H1 (cell line): ENCODE data around the gene IFNL3. TPM values are rescaled to one million over a fixed set of nuclear protein-coding genes. Genes with fewer than 3 reads are reported as not detected.
"Not testable (repeated sequence)": the region's sequence is repeated elsewhere in the genome, so short reads cannot be mapped to it uniquely, and the experiment has no call there.

ENCODE experiments used
- CTCF ChIA-PET: fragments of 300-600 bp; sonication (Branson Sonifier 250); formaldehyde crosslinking; loops from one replicate; lab custom pipeline; 2021; ENCODE audit not compliant: partially characterized antibody; lab: Charles Lee
- POLR2A ChIA-PET: fragments of 300-600 bp; sonication (Branson Sonifier 250); formaldehyde crosslinking; loops from one replicate; lab custom pipeline; 2021; ENCODE audit warnings: inconsistent platforms; ENCODE audit not compliant: partially characterized antibody; lab: Charles Lee
- DNase-seq, 2 experiments: peaks; one replicate each; pipeline versions ENCODE4 v3.0.0 to v3.0.0-alpha.2; 2010 to 2022; ENCODE audit warnings: low spot score in 2 of 2, low read depth in 1 of 2, mixed read lengths in 1 of 2
- FAIRE-seq: peaks from 2 replicates; lab custom pipeline; 2011; peaks lifted over from hg19 to GRCh38; lab: Jason Lieb, UNC
- H2AFZ ChIP-seq: 2 replicates; pipeline ENCODE4 v1.8.1; 2012; ENCODE audit warnings: low read length, inconsistent platforms
- H2AK5ac ChIP-seq: 2 replicates; pipeline ENCODE4 v1.6.1; 2013; ENCODE audit warnings: low read depth, low read length
- H2BK120ac ChIP-seq: replicated peaks from 2 replicates; pipeline ENCODE3; 2013; ENCODE audit warnings: low read depth, low read length, inconsistent platforms
- H2BK12ac ChIP-seq: 2 replicates; pipeline ENCODE4 v1.6.1; 2013; ENCODE audit warnings: low read depth, low read length
- H2BK15ac ChIP-seq: 2 replicates; pipeline ENCODE4 v1.6.1; 2013; ENCODE audit warnings: low read length
- H2BK20ac ChIP-seq: 2 replicates; pipeline ENCODE4 v1.6.1; 2013; ENCODE audit warnings: low read length
- H2BK5ac ChIP-seq: 2 replicates; pipeline ENCODE4 v1.6.1; 2013; ENCODE audit warnings: low read depth, low read length
- H3K14ac ChIP-seq: 2 replicates; pipeline ENCODE4 v1.6.1; 2013; ENCODE audit warnings: inconsistent platforms; ENCODE audit not compliant: insufficient read length
- H3K18ac ChIP-seq: 2 replicates; pipeline ENCODE4 v1.6.1; 2013; ENCODE audit warnings: low read length; ENCODE audit errors: extremely low read depth
- H3K23ac ChIP-seq: 2 replicates; pipeline ENCODE4 v1.6.1; 2013; ENCODE audit warnings: inconsistent platforms; ENCODE audit not compliant: insufficient read length
- H3K23me2 ChIP-seq: 2 replicates; pipeline ENCODE4 v1.6.1; 2013; ENCODE audit warnings: low read depth, low read length
- H3K27ac ChIP-seq: 2 replicates; pipeline ENCODE4 v1.6.1; 2011; ENCODE audit warnings: low read depth, low read length, inconsistent platforms
- H3K27me3 ChIP-seq, 4 experiments: replicated peaks in 1 of 4; 1 replicate in 1 of 4; 2 replicates in 3 of 4; pipeline versions ENCODE4 v1.6.1 to v1.8.1; 2011 to 2013; ENCODE audit warnings: low read length in 3 of 4, mild to moderate bottlenecking in 3 of 4, inconsistent platforms in 2 of 4, mixed read lengths in 2 of 4, moderate library complexity in 1 of 4; ENCODE audit not compliant: control insufficient read depth in 3 of 4, insufficient read depth in 3 of 4; ENCODE audit errors: extremely low read depth in 1 of 4
- H3K36me3 ChIP-seq, 4 experiments: 2 replicates each; pipeline versions ENCODE4 v1.6.1 to v1.8.1; 2011 to 2013; ENCODE audit warnings: mild to moderate bottlenecking in 4 of 4, low read length in 3 of 4, moderate library complexity in 2 of 4, control low read depth in 1 of 4, inconsistent platforms in 1 of 4; ENCODE audit not compliant: insufficient read depth in 4 of 4, control insufficient read depth in 2 of 4
- H3K4ac ChIP-seq: replicated peaks from 2 replicates; pipeline ENCODE3; 2013; ENCODE audit warnings: low read length, low read depth, mixed read lengths, inconsistent platforms; ENCODE audit not compliant: insufficient read length
- H3K4me1 ChIP-seq, 4 experiments: replicated peaks in 1 of 4; 1 replicate in 1 of 4; 2 replicates in 3 of 4; pipeline versions ENCODE4 v1.6.1 to v1.8.1; 2011 to 2013; ENCODE audit warnings: low read length in 3 of 4, inconsistent platforms in 2 of 4, mixed read lengths in 1 of 4; ENCODE audit not compliant: insufficient read depth in 4 of 4, control insufficient read depth in 3 of 4
- H3K4me2 ChIP-seq, 2 experiments: 2 replicates each; pipeline versions ENCODE4 v1.6.1 to v1.8.1; 2011 to 2013; ENCODE audit warnings: low read depth in 2 of 2, low read length in 2 of 2, control low read depth in 1 of 2, inconsistent platforms in 1 of 2, mild to moderate bottlenecking in 1 of 2; ENCODE audit not compliant: insufficient read depth in 1 of 2
- H3K4me3 ChIP-seq, 4 experiments: fragments of 200-600, 300-600 bp in 1 of 4; sonication (generic), shearing (Covaris generic), sonication (Bioruptor Twin) in 1 of 4; 2 replicates each; pipeline versions ENCODE4 v1.5.1 to v1.8.1; 2011 to 2016; ENCODE audit warnings: low read length in 4 of 4, low read depth in 3 of 4, control low read depth in 2 of 4, inconsistent platforms in 2 of 4, mild to moderate bottlenecking in 2 of 4, mixed read lengths in 1 of 4, moderate library complexity in 1 of 4; ENCODE audit not compliant: insufficient read depth in 2 of 4; ENCODE audit errors: extremely low read depth in 1 of 4
- H3K56ac ChIP-seq: replicated peaks from 2 replicates; pipeline ENCODE3; 2013; ENCODE audit warnings: low read depth, mild to moderate bottlenecking, mixed read lengths, low read length, inconsistent platforms; ENCODE audit not compliant: insufficient read length
- H3K79me1 ChIP-seq: 2 replicates; pipeline ENCODE4 v1.6.1; 2013; ENCODE audit warnings: low read depth, low read length, control low read depth
- H3K79me2 ChIP-seq, 2 experiments: 2 replicates each; pipeline versions ENCODE4 v1.6.1 to v1.8.1; 2012 to 2013; ENCODE audit warnings: low read length in 2 of 2, mild to moderate bottlenecking in 2 of 2, inconsistent platforms in 1 of 2; ENCODE audit not compliant: insufficient read depth in 2 of 2, control insufficient read depth in 1 of 2
- H3K9ac ChIP-seq, 4 experiments: replicated peaks in 1 of 4; 1 replicate in 1 of 4; 2 replicates in 3 of 4; pipeline versions ENCODE4 v1.6.1 to v1.8.1; 2011 to 2013; ENCODE audit warnings: low read depth in 3 of 4, low read length in 3 of 4, control low read depth in 2 of 4, mild to moderate bottlenecking in 2 of 4, moderate library complexity in 2 of 4, inconsistent platforms in 1 of 4; ENCODE audit errors: extremely low read depth in 1 of 4
- H3K9me3 ChIP-seq, 2 experiments: 2 replicates each; pipeline versions ENCODE4 v1.6.1 to v1.8.1; 2012 to 2013; ENCODE audit warnings: mild to moderate bottlenecking in 2 of 2, moderate library complexity in 2 of 2, control low read depth in 1 of 2, inconsistent platforms in 1 of 2, low read depth in 1 of 2, low read length in 1 of 2, mixed read lengths in 1 of 2; ENCODE audit not compliant: insufficient read depth in 2 of 2
- H4K20me1 ChIP-seq, 2 experiments: replicated peaks in 1 of 2; 2 replicates each; pipeline versions ENCODE3 to v1.8.1; 2011 to 2013; ENCODE audit warnings: inconsistent platforms in 2 of 2, low read length in 2 of 2, mild to moderate bottlenecking in 1 of 2; ENCODE audit not compliant: insufficient read depth in 2 of 2, control insufficient read depth in 1 of 2
- H4K5ac ChIP-seq: 2 replicates; pipeline ENCODE4 v1.6.1; 2013; ENCODE audit warnings: low read length, low read depth, mixed read lengths, inconsistent platforms; ENCODE audit not compliant: insufficient read length
- H4K8ac ChIP-seq: 2 replicates; pipeline ENCODE4 v1.8.0; 2013; ENCODE audit warnings: mild to moderate bottlenecking, moderate library complexity, low read length, inconsistent platforms; ENCODE audit not compliant: insufficient read depth; ENCODE audit errors: extremely low read depth
- H4K91ac ChIP-seq: replicated peaks from 2 replicates; pipeline ENCODE3; 2013; ENCODE audit warnings: low read length, mixed read lengths, inconsistent platforms; ENCODE audit not compliant: insufficient read length
- CREB1 ChIP-seq: IDR thresholded peaks from 2 replicates; pipeline ENCODE4 v1.6.1; 2012; ENCODE audit warnings: inconsistent platforms
- JUN ChIP-seq: IDR thresholded peaks from 2 replicates; pipeline ENCODE4 v1.6.1; 2011; ENCODE audit warnings: low read depth, mild to moderate bottlenecking, improper control_type of control experiment, low read length
- KDM5A ChIP-seq: fragments of 200-600 bp; IDR thresholded peaks from 2 replicates; pipeline ENCODE4 v1.7.1; 2012; ENCODE audit warnings: mild to moderate bottlenecking, low read length, inconsistent platforms, mixed read lengths
- NANOG ChIP-seq: IDR thresholded peaks from 2 replicates; pipeline ENCODE4 v1.6.1; 2011; ENCODE audit warnings: low read length, low read depth, mild to moderate bottlenecking, inconsistent platforms; ENCODE audit not compliant: insufficient read depth, poor library complexity, severe bottlenecking
- RBBP5 ChIP-seq: IDR thresholded peaks from 2 replicates; pipeline ENCODE4 v1.7.1; 2012; ENCODE audit warnings: low read depth, mild to moderate bottlenecking, inconsistent platforms, low read length, moderate library complexity, borderline replicate concordance
- SUZ12 ChIP-seq: fragments of 200-600 bp; sonication (generic); IDR thresholded peaks from 2 replicates; pipeline ENCODE4 v1.6.1; 2012; ENCODE audit warnings: mild to moderate bottlenecking, inconsistent platforms, low read length, moderate library complexity, mixed read lengths
- WGBS, 2 experiments: shearing (Covaris generic) in 1 of 2; methylation state at CpG; one replicate each; pipeline versions ENCODE4 v1.1.6 to v1.1.7; 2013 to 2015; ENCODE audit warnings: low lambda C conversion rate in 2 of 2, mixed read lengths in 2 of 2, inconsistent platforms in 1 of 2, low coverage in 1 of 2, missing lambda C conversion rate in 1 of 2; ENCODE audit not compliant: insufficient replicate concordance in 2 of 2, insufficient coverage in 1 of 2, insufficient read length in 1 of 2; ENCODE audit errors: extremely low coverage in 1 of 2, missing lambda C conversion rate in 1 of 2; 5-methylcytosine and 5-hydroxymethylcytosine counted together
- polyA plus RNA-seq, 7 experiments: library from polyadenylated mRNA; depleted of rRNA in 3 of 7; stranded (reverse) in 5 of 7; unstranded in 2 of 7; fragments of >200 nt in 5 of 7; fragments of 200-250 nt in 2 of 7; gene quantifications; 1 replicate in 5 of 7; 2 replicates in 1 of 7; 4 replicates in 1 of 7; pipeline versions ENCODE4 v1.2.1 to v1.2.3, GENCODE V29; 2011 to 2013; ENCODE audit warnings: missing spikeins in 2 of 7, mixed read lengths in 2 of 7
- total RNA-seq: library from RNA; stranded (reverse); fragmentation: NEBNext Ultra II Directional; extraction: Animal tissue kit (Norgen Biotek cat#: 25700); gene quantifications from 2 replicates; pipeline ENCODE4 v1.2.1, GENCODE V29; 2021
- TF ChIP-seq, protein P1 (sequence below), 3 experiments: IDR thresholded peaks; 1 replicate in 2 of 3; 2 replicates in 1 of 3; pipeline versions ENCODE4 v1.5.1 to v1.6.1; 2011; ENCODE audit warnings: low read length in 3 of 3, mild to moderate bottlenecking in 3 of 3, inconsistent platforms in 2 of 3, low read depth in 1 of 3, moderate library complexity in 1 of 3; ENCODE audit not compliant: insufficient read depth in 1 of 3; ENCODE audit errors: control extremely low read depth in 1 of 3

IFNL3 gene
- total and polyA plus RNA-seq, 2 of the 8 experiments (the other 6 are each of a cell fraction or from before 2014, with no cell fraction given), result 0.11 TPM; not detected in 1

DNA sequence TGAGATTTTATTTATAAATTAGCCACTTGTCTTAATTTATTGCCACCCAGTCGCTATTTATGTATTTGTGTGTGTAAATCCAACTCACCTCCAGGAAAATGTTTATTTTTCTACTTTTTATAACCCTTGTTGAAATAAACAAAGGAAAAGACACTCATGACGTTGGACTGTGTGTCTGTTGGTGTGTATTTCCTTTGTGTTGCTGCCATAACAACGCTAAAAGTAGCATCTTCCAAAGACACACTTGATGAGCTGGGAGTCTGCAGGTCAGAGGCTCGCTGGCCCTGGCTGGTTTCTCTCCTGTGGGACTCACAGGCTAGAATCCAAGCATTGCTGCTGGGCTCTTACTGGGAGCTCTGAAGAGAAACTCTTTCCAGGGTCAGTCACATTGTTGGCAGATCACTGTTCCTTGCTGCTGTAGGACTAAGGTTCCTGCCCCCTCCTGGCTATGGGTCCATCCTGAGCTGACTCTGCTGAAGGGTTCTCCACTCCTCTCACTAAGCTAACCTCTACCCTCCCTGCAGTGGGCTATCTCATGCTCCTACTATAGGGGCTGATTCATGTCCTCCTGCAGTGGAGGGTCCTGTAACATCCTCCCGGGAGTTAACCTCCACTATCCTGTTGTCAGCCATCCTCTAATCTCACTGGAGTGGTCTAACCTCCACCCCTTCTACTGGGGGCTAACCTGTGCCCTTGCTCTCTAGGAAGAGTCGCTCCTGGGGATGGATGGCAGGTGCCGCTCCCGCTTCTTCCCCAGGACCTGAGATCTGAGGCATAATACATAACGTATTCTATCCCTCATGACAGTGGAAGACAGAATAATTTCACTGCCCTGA is 25.4 kb upstream of the IFNL3 start (continued):
- TF ChIP-seq RBBP5 (no peak), JUN (no peak), NANOG (no peak), KDM5A (no peak), SUZ12 (no peak), CREB1 (no peak)
- TF ChIP-seq, protein P1, sequence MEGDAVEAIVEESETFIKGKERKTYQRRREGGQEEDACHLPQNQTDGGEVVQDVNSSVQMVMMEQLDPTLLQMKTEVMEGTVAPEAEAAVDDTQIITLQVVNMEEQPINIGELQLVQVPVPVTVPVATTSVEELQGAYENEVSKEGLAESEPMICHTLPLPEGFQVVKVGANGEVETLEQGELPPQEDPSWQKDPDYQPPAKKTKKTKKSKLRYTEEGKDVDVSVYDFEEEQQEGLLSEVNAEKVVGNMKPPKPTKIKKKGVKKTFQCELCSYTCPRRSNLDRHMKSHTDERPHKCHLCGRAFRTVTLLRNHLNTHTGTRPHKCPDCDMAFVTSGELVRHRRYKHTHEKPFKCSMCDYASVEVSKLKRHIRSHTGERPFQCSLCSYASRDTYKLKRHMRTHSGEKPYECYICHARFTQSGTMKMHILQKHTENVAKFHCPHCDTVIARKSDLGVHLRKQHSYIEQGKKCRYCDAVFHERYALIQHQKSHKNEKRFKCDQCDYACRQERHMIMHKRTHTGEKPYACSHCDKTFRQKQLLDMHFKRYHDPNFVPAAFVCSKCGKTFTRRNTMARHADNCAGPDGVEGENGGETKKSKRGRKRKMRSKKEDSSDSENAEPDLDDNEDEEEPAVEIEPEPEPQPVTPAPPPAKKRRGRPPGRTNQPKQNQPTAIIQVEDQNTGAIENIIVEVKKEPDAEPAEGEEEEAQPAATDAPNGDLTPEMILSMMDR (IDR thresholded peaks at IDR 0.05; ENCODE audit: control extremely low read depth in 1 of 3, insufficient read depth in 1 of 3, low read depth in 1 of 3, low read length in 3 of 3), result no peak

DNA sequence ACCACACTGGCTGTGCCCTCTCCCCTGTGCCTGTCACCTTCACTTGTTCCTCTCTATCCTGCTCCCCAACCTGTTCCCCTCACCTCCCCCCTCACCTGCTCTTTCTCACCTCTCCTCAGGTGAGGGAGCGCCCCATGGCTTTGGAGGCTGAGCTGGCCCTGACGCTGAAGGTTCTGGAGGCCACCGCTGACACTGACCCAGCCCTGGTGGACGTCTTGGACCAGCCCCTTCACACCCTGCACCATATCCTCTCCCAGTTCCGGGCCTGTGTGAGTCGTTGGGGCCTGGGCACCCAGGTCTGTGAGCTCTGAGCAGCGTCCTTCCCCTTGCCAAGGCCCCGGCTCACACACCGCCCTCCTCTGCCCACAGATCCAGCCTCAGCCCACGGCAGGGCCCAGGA is 24.6 kb upstream of the IFNL3 start:
- H2AK5ac ChIP-seq, H3K27ac ChIP-seq, DNase-seq, H3K4ac ChIP-seq, H3K36me3 ChIP-seq, H3K79me2 ChIP-seq, H4K91ac ChIP-seq, H2BK120ac ChIP-seq, H3K18ac ChIP-seq, H3K56ac ChIP-seq, H3K9ac ChIP-seq, H2BK20ac ChIP-seq, H3K23me2 ChIP-seq, H2BK15ac ChIP-seq, H2BK12ac ChIP-seq, H3K4me3 ChIP-seq, H3K14ac ChIP-seq, H2AFZ ChIP-seq, H4K5ac ChIP-seq, H3K79me1 ChIP-seq, H4K20me1 ChIP-seq, H4K8ac ChIP-seq, H3K9me3 ChIP-seq, H3K4me2 ChIP-seq, FAIRE-seq, H3K23ac ChIP-seq, H2BK5ac ChIP-seq: not testable (repeated sequence)
- CTCF ChIA-PET, result interaction anchor here (0.8 to 1.4 kb wide), 3 partner anchors 36 to 147 kb away, joined by 3 read pairs; no protein-coding TSS in a partner anchor
- 61% methylated on average over 5 of the region's 10 CpGs; no CpG with 5 or more reads in 1 of the 2 experiments for WGBS, 2 experiments
- H3K4me1 ChIP-seq, result peaks cover 0 to 10% (median 4%) of the 10 kb centered on the region in 4 experiments; a peak in 3 of 7 replicates
- POLR2A ChIA-PET, result interaction anchor here (1.0 kb wide), 1 partner anchor 36 kb away, joined by 3 read pairs; no protein-coding TSS in a partner anchor
- H3K27me3 ChIP-seq, result peaks cover 18 to 25% (median 19%) of the 10 kb centered on the region in 4 experiments
